ENCODE data around the gene SERPINA12. TPM values are rescaled to one million over a fixed set of nuclear protein-coding genes. Genes with fewer than 3 reads are reported as not detected.
"Not testable (repeated sequence)": the region's sequence is repeated elsewhere in the genome, so short reads cannot be mapped to it uniquely, and the experiment has no call there.

Gene SERPINA12
- total RNA-seq, 3 donors from 2014 or later, result not detected

DNA sequence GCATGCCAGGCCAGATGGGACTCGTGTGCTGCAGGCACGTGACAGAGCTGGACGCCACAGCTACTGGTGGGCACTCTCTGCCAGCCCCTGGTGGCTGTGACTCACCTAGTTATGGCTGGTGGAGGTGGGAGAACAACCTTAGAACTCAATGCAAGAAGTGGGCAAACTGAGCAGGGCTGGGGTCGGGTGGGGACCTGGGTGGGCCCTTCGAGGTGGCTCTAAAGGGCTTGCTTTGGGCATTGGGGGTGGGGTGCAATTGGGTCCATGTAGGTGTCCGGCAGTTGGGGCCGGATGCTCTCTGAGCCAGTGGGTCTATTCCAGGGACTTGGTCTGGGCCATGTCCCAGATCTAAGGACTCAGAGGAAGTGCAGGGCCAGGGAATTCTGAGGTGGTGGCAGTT lies 5.1 kb upstream of the SERPINA12 start:
- TF ChIP-seq, protein P1, sequence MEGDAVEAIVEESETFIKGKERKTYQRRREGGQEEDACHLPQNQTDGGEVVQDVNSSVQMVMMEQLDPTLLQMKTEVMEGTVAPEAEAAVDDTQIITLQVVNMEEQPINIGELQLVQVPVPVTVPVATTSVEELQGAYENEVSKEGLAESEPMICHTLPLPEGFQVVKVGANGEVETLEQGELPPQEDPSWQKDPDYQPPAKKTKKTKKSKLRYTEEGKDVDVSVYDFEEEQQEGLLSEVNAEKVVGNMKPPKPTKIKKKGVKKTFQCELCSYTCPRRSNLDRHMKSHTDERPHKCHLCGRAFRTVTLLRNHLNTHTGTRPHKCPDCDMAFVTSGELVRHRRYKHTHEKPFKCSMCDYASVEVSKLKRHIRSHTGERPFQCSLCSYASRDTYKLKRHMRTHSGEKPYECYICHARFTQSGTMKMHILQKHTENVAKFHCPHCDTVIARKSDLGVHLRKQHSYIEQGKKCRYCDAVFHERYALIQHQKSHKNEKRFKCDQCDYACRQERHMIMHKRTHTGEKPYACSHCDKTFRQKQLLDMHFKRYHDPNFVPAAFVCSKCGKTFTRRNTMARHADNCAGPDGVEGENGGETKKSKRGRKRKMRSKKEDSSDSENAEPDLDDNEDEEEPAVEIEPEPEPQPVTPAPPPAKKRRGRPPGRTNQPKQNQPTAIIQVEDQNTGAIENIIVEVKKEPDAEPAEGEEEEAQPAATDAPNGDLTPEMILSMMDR (IDR thresholded peaks at IDR 0.05), result no peak
- Histone ChIP-seq H3K4me1 (ENCODE audit: low read depth) (no peaks in the 10 kb centered on the region), H3K9me3 (no peaks in the 10 kb centered on the region), H3K4me3 (no peak overlapping the region), H3K36me3 (ENCODE audit: low read depth) (no peaks in the 10 kb centered on the region)
- ATAC-seq, result no peak
- intact Hi-C loops (cut with DNase I, micrococcal nuclease), result no loop called here
- DNase-seq, result no peak

DNA sequence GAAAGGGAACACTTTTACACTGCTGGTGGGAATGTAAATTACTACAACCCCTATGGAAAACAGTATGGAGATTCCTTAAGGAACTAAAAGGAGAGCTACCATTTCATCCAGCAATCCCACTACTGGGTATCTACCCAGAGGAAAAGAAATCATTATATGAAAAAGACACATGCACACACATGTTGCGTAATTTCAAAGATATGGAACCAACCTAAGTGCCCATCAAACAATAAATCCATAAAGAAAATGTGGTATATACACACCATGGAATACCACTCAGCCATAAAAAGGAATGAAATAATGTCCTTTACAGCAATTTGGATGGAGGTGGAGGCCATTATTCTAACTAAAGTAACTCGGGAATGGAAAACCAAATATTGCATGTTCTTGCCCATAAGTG lies 1.2 kb upstream of the SERPINA12 start:
- H3K4me3 ChIP-seq; ATAC-seq; H3K4me1 ChIP-seq (ENCODE audit: low read depth); H3K9me3 ChIP-seq; intact Hi-C loops (cut with DNase I, micrococcal nuclease); H3K36me3 ChIP-seq (ENCODE audit: low read depth); DNase-seq: not testable (repeated sequence)

DNA sequence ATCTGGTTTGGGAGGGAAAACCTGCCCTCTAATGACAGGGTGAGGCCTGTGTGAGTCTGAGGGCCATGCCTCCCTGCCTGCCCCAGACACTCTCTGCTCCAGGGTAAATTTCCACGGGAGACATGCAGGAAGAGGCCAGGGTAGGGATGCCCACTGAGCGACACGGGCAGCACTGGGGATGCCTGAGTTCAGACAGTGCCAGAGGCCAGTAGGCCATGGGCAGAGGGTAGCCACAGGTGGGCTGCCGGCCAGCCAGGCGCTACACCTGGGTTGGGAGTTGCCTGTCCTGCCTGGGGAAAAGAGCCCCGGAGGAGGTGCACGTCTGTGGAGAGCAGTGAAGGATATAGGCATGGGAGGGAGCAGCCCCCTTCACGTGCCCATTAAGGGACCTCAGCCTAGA lies 3.6 kb downstream of the SERPINA12 start:
- H3K9me3 ChIP-seq, result no peaks in the 10 kb centered on the region
- no peaks in the 10 kb centered on the region for H3K4me1 ChIP-seq (ENCODE audit: low read depth)
- ATAC-seq (no peak), DNase-seq (no peak)
- intact Hi-C loops (cut with DNase I, micrococcal nuclease), result no loop called here
- TF ChIP-seq, protein P1 (IDR thresholded peaks at IDR 0.05), result no peak
- no peaks in the 10 kb centered on the region for H3K36me3 ChIP-seq (ENCODE audit: low read depth)
- no peak overlapping the region for H3K4me3 ChIP-seq

DNA sequence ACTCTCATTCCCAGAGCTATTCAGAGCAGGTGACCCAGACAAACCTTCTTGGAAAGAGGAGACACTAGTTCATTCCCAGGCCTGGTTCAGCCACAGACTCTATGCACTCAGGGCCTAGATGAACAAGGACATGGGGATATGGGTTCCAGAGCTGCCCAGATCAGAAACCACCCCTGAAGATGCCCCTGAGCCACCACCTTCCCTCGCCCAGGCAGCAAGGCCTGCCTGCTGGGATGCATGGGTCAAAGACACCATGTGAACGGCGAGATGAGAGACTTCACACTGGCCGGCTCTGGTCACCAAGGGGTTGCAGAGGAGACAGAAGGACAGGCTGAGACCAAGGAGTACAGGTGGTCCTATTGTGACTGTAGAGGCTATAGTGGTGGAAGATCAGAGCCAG lies 4.1 kb downstream of the SERPINA12 start:
- no peak for DNase-seq
- TF ChIP-seq, protein P1 (IDR thresholded peaks at IDR 0.05), result no peak
- no peaks in the 10 kb centered on the region for H3K9me3 ChIP-seq
- intact Hi-C loops (cut with DNase I, micrococcal nuclease), result no loop called here
- H3K4me3 ChIP-seq, result no peak overlapping the region
- H3K36me3 ChIP-seq (ENCODE audit: low read depth), result no peaks in the 10 kb centered on the region
- H3K4me1 ChIP-seq (ENCODE audit: low read depth), result no peaks in the 10 kb centered on the region
- no peak for ATAC-seq

DNA sequence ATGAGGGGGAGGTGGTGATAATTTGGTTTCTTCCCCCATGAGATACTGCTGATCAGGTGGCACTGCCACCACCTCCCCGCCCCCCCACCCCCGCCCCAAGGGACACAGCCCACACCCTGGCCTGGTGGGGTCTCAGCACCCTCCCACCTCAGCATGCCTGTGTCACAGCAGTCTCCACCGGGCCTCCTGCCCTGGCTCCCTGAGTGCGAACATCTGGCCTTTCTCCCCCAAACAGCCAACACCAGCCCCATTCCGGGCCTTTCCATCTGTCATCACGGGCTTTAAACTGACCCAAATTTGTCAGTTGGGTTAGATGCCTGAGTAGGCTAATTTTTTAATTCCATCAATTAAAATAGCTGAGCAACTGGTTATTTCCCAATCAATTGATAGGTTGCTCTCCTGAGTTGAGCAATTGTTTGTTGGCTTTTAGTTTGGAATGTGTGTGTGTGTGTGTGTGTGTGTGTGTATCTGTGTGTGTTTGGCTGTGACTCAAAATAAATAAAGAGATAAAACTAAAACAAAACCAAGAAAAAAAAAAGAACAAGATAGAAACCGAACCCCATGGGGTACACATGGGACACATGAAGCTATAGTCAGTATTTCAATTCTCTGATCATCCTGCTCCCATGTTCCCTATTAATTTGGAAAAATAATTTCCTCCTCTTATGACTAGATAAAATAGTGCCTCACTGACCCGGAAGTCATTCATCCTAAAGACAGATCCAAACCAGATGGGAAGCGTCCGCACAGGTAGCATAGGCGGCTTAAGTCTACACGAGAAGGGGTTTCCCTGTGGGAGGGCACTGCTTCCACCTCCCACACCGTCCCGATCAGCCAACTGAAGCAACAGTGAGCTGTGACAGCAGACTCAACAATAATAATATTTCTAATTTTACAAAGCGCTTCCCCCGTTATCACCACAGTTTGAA lies 7.4 kb downstream of the SERPINA12 start:
- Histone ChIP-seq H3K36me3 (ENCODE audit: low read depth) (no peaks in the 10 kb centered on the region), H3K4me3 (no peak overlapping the region), H3K9me3 (no peaks in the 10 kb centered on the region), H3K4me1 (ENCODE audit: low read depth) (no peaks in the 10 kb centered on the region)
- TF ChIP-seq, protein P1 (IDR thresholded peaks at IDR 0.05), result no peak
- DNase-seq (no peak), ATAC-seq (no peak)
- intact Hi-C loops (cut with DNase I, micrococcal nuclease), result no loop called here

DNA sequence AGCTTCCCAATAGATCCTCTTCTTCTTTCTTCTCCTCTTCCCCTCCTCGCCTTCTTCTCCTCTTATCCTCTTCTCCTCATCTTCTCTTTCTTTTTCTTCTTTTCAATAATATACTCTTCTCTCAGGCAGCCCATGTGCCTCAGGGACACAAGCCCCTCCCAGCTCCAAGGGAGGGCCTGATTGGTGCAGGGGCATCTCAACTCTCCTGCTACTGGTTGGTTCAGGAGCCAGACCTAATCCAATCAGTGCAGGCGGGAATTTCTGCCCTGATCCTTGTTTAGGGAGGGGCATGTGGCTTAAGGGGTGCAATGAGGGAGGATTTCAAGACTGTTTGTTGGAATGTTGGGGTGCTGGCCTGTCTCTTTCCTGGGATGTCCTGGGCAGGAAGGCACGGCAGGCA lies 9.0 kb downstream of the SERPINA12 start:
- no peak for DNase-seq
- Histone ChIP-seq H3K9me3 (no peaks in the 10 kb centered on the region), H3K4me1 (ENCODE audit: low read depth) (no peaks in the 10 kb centered on the region), H3K36me3 (ENCODE audit: low read depth) (no peaks in the 10 kb centered on the region), H3K4me3 (no peak overlapping the region)
- ATAC-seq, result no peak
- TF ChIP-seq, protein P1 (IDR thresholded peaks at IDR 0.05), result no peak
- intact Hi-C loops (cut with DNase I, micrococcal nuclease), result no loop called here

Measured in mucosa of descending colon (tissue), 3 donors.